K562 (cell line): ENCODE data around the gene INPP1. TPM values are rescaled to one million over a fixed set of nuclear protein-coding genes. Genes with fewer than 3 reads are reported as not detected.

Source experiments
- ATAC-seq: fragments of 200-7000 bp; cut with Tn5 transposase; 3 replicates; pipeline ENCODE4 v1.9.1; 2020; ENCODE audit warnings: moderate library complexity
- BruUV-seq: library from RNA; stranded (reverse); fragments of 400-500 nt; replicated peaks from 2 replicates; lab custom pipeline; 2021; lab: Mats Ljungman, UMichigan
- CTCF ChIA-PET: fragments of 300-600 bp; formaldehyde crosslinking; extraction: SDS; loops from one replicate; lab custom pipeline; 2021; ENCODE audit warnings: low intra/inter-chr PET ratio; lab: Yijun Ruan, JAX
- POLR2A ChIA-PET: fragments of 300-600, 350-650 bp; sonication (Branson Sonifier 250); formaldehyde crosslinking; extraction: SDS; loops from one replicate; lab custom pipeline; 2021; ENCODE audit warnings: antibody characterized with exemption, inconsistent platforms; lab: Yijun Ruan, JAX
- DNase-seq, 4 experiments: peaks; one replicate each; pipeline versions ENCODE4 v3.0.0 to v3.0.0-alpha.2; 2011 to 2018; ENCODE audit warnings: low spot score in 3 of 4, mixed read lengths in 3 of 4; ENCODE audit errors: extremely low read depth in 1 of 4
- FAIRE-seq: peaks from 2 replicates; lab custom pipeline; 2011; peaks lifted over from hg19 to GRCh38; lab: Jason Lieb, UNC
- H2AFZ ChIP-seq: 2 replicates; pipeline ENCODE4 v1.6.0; 2011; ENCODE audit warnings: low read depth, low read length, control low read depth, inconsistent platforms
- H3K27ac ChIP-seq: fragments of 200-600 bp; 3 replicates; pipeline ENCODE4 v1.8.0; 2011; ENCODE audit warnings: low read depth, mild to moderate bottlenecking, control low read depth, inconsistent platforms, low read length, moderate library complexity, mixed read lengths; ENCODE audit errors: extremely low read depth
- H3K27me3 ChIP-seq, 2 experiments: fragments of 300-600 bp in 1 of 2; 2 replicates in 1 of 2; 3 replicates in 1 of 2; pipeline versions ENCODE4 v1.6.0 to v1.8.0; 2011; ENCODE audit warnings: inconsistent platforms in 2 of 2, low read length in 2 of 2, mild to moderate bottlenecking in 1 of 2, mixed read lengths in 1 of 2, moderate library complexity in 1 of 2; ENCODE audit not compliant: control insufficient read depth in 2 of 2, insufficient read depth in 2 of 2
- H3K36me3 ChIP-seq: fragments of 300-600 bp; 3 replicates; pipeline ENCODE4 v1.8.0; 2011; ENCODE audit warnings: mild to moderate bottlenecking, low read length, inconsistent platforms; ENCODE audit not compliant: control insufficient read depth, insufficient read depth
- H3K4me1 ChIP-seq, 2 experiments: fragments of 200-600 bp in 1 of 2; replicated peaks in 1 of 2; 2 replicates in 1 of 2; 3 replicates in 1 of 2; pipeline versions ENCODE4 v1.5.1 to v1.8.0; 2011; ENCODE audit warnings: inconsistent platforms in 2 of 2, low read length in 2 of 2, mild to moderate bottlenecking in 1 of 2, mixed read lengths in 1 of 2, moderate library complexity in 1 of 2; ENCODE audit not compliant: control insufficient read depth in 2 of 2, insufficient read depth in 2 of 2
- H3K4me2 ChIP-seq: 2 replicates; pipeline ENCODE4 v1.6.1; 2011; ENCODE audit warnings: low read length, control low read depth, inconsistent platforms, mixed read lengths; ENCODE audit not compliant: insufficient read depth
- H3K4me3 ChIP-seq: fragments of 200-600 bp; sonication (generic), shearing (Covaris generic); 2 replicates; pipeline ENCODE4 v1.5.1; 2016; ENCODE audit warnings: control low read depth, inconsistent platforms
- H3K79me2 ChIP-seq: fragments of 200-600 bp; 3 replicates; pipeline ENCODE4 v1.8.0; 2011; ENCODE audit warnings: low read length, inconsistent platforms; ENCODE audit not compliant: control insufficient read depth, insufficient read depth
- H3K9ac ChIP-seq, 2 experiments: 2 replicates each; pipeline versions ENCODE4 v1.6.0 to v1.6.1; 2011; ENCODE audit warnings: low read depth in 2 of 2, low read length in 2 of 2, control low read depth in 1 of 2, inconsistent platforms in 1 of 2, mild to moderate bottlenecking in 1 of 2, mixed read lengths in 1 of 2; ENCODE audit not compliant: insufficient read depth in 1 of 2
- H3K9me1 ChIP-seq: one replicate; pipeline ENCODE4 v1.6.0; 2011; ENCODE audit warnings: inconsistent platforms, mild to moderate bottlenecking, low read length, moderate library complexity; ENCODE audit not compliant: control insufficient read depth, insufficient read depth
- H3K9me3 ChIP-seq: replicated peaks from 2 replicates; pipeline ENCODE4 v1.5.1; 2011; ENCODE audit warnings: low read depth, low read length, inconsistent platforms; ENCODE audit not compliant: control insufficient read depth, insufficient read depth
- H4K20me1 ChIP-seq: replicated peaks from 2 replicates; pipeline ENCODE4 v1.6.1; 2011; ENCODE audit warnings: low read length, inconsistent platforms, mixed read lengths; ENCODE audit not compliant: control insufficient read depth, insufficient read depth
- HSF4 ChIP-seq: fragments of 250-450 bp; sonication (Bioruptor Pico); IDR thresholded peaks from 2 replicates; pipeline ENCODE4 v2.1.2; 2022; ENCODE audit warnings: mild to moderate bottlenecking, moderate library complexity, borderline replicate concordance
- MCM5 ChIP-seq: fragments of 450-650 bp; IDR thresholded peaks from 2 replicates; pipeline ENCODE4 v1.6.1; 2016; ENCODE audit warnings: low read depth
- NFE2 ChIP-seq: IDR thresholded peaks from 2 replicates; pipeline ENCODE4 v1.6.1; 2014; ENCODE audit warnings: antibody characterized with exemption, low read depth
- NFIC ChIP-seq: fragments of 450-650 bp; IDR thresholded peaks from 2 replicates; pipeline ENCODE4 v1.6.1; 2017; ENCODE audit warnings: mild to moderate bottlenecking, inconsistent platforms
- ZNF212 ChIP-seq: fragments of 450-650 bp; formaldehyde crosslinking; IDR thresholded peaks from 2 replicates; pipeline ENCODE4 v1.4.0; 2020; ENCODE audit warnings: mild to moderate bottlenecking
- ZNF644 ChIP-seq: fragments of 200-800 bp; sonication (Bioruptor generic); IDR thresholded peaks from 2 replicates; pipeline ENCODE4 v1.6.1; 2016; ENCODE audit warnings: low read depth, missing genetic modification characterization, missing compliant biosample characterization
- WGBS: fragments of 100-300 bp; shearing (Covaris generic); methylation state at CpG from one replicate; pipeline ENCODE4 v1.1.6; 2016; ENCODE audit warnings: low coverage, mixed read lengths; ENCODE audit not compliant: insufficient coverage; ENCODE audit errors: missing lambda C conversion rate; 5-methylcytosine and 5-hydroxymethylcytosine counted together
- in situ Hi-C: fragments of 300-500 bp; cut with MboI; formaldehyde crosslinking; loops from 4 replicates; pipeline ENCODE4 v1.15.0; 2018; ENCODE audit warnings: inconsistent platforms, mixed read lengths
- intact Hi-C: fragments of 100-400 bp; cut with micrococcal nuclease; formaldehyde crosslinking; loops from 2 replicates; pipeline ENCODE4 v1.14.2; 2022
- polyA plus RNA-seq, 8 experiments: library from polyadenylated mRNA; depleted of rRNA in 4 of 8; stranded (reverse) in 5 of 8; unstranded in 3 of 8; fragments of >200 nt; fragmentation: Nextera tagmentation in 2 of 8; fragmentation: Illumina TruSeq in 1 of 8; extraction: Ambion mirVana in 2 of 8; extraction: Trizol in 1 of 8; gene quantifications; 2 replicates each; pipeline versions ENCODE4 v1.2.1 to v1.2.3, GENCODE V29; 2011 to 2014; ENCODE audit warnings: inconsistent platforms in 1 of 8, missing spikeins in 1 of 8
- total RNA-seq, 7 experiments: library from RNA; depleted of rRNA in 6 of 7; stranded (reverse); fragments of >200 nt in 6 of 7; fragmentation: Illumina TruSeq in 2 of 7; extraction: Trizol in 2 of 7; gene quantifications; 2 replicates each; pipeline versions ENCODE4 v1.2.1 to v1.2.3, GENCODE V29; 2011 to 2021; ENCODE audit warnings: low replicate concordance in 1 of 7
- TF ChIP-seq, protein P1 (sequence below): fragments of 450-650 bp; formaldehyde crosslinking; IDR thresholded peaks from 2 replicates; pipeline ENCODE4 v1.4.0; 2020; ENCODE audit warnings: mild to moderate bottlenecking, moderate library complexity
- TF ChIP-seq, protein P2 (sequence below): fragments of 150-350 bp; conservative IDR thresholded peaks from 2 replicates; pipeline ENCODE4 v1.6.1; 2014; ENCODE audit warnings: low read length

The INPP1 gene
- total and polyA plus RNA-seq, 9 of the 15 experiments (the other 6 are each of a cell fraction or from before 2014, with no cell fraction given) = 3.7 to 11.8 (median 6.5) TPM

DNA sequence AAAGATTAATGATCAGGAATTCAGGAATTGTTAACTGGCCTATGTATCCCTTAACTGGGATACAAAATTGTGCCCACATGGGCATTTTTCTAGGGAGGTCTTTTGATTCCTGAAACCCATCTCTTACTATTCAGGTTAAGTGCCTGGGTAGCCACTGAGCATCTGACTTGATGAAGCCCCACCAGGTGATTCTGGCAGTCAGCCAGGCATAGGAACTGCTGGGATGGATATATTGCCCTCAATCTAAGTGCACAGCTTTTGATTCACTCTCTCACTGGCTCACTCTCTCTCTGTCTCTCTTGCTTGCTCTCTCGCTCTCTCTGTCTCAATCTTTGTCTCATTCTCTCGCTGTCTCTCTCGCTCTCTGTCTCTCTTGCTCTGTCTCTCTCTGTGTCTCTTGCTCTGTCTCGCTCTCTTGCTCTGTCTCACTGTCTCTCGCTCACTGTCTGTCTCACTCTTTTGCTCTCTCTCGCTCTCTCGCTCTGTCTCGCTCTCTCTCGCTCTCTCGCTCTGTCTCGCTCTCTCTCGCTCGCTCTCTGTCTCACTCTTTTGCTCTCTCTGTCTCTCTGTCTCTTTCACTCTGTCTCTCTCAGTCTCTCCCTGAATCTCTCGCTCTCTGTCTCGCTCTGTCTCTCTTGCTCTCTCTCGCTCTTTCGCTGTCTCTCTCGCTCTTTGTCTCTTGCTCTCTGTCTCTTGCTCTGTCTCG lies 22.3 kb downstream of the INPP1 start:
- no peak for TF ChIP-seq ZNF644 (tag)
- TF ChIP-seq NFIC = peak; percentile 70
- H3K27me3 ChIP-seq = no peaks in the 10 kb centered on the region
- no peak overlapping the region for H2AFZ ChIP-seq
- no peak overlapping the region for H3K4me3 ChIP-seq
- DNase-seq (no peak), ATAC-seq (no peak), FAIRE-seq (no peak)
- H3K4me1 ChIP-seq = peaks cover 0 to 5% of the 10 kb centered on the region in 2 experiments; a peak in 3 of 5 replicates
- no peak overlapping the region; a peak in 1 of 4 replicates for H3K9ac ChIP-seq
- POLR2A ChIA-PET = interaction anchor here (0.5 kb wide), 2 partner anchors 58 to 94 kb away, joined by 3 read pairs; no protein-coding TSS in a partner anchor
- no peaks in the 10 kb centered on the region for H3K79me2 ChIP-seq
- no peak overlapping the region for H3K27ac ChIP-seq
- CTCF ChIA-PET = no interaction called here
- no peaks in the 10 kb centered on the region for H3K9me3 ChIP-seq
- no TSS peak for BruUV-seq
- H4K20me1 ChIP-seq = no peaks in the 10 kb centered on the region
- no peak overlapping the region for H3K4me2 ChIP-seq
- intact Hi-C loops (no loop called here), in situ Hi-C loops (no loop called here)
- H3K9me1 ChIP-seq = no peaks in the 10 kb centered on the region
- 90% methylated on average over 17 of the region's 19 CpGs for WGBS
- no peaks in the 10 kb centered on the region; the same call in 2 of the 3 replicates for H3K36me3 ChIP-seq

DNA sequence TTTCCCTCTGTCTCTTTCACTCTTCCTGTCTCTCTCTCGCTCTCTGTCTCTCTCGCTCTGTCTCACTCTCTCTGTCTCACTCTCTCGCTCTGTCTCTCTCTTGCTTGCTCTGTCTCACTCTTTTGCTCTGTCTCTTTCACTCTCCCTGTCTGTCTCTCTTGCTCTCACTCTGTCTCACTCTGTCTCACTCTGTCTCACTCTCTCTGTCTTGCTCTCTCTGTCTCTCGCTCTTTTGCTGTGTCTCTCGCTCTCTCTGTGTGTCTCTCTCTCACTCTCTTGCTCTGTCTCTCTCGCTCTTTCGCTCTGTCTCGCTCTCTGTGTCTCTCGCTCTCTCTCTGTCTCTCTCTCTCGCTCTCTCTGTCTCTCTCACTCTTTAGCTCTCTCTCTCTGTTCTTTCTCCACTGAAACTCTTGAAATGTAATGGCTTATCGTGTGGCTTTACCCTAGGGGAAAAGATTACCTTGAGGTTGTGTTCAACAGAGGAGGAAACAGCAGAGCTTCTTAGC lies 22.9 kb downstream of the INPP1 start:
- H3K4me3 ChIP-seq = no peak overlapping the region
- H3K27ac ChIP-seq = no peak overlapping the region
- in situ Hi-C loops (no loop called here), intact Hi-C loops (no loop called here)
- ATAC-seq (no peak), FAIRE-seq (no peak), DNase-seq (no peak)
- no peaks in the 10 kb centered on the region for H3K9me1 ChIP-seq
- no peak overlapping the region; a peak in 1 of 4 replicates for H3K9ac ChIP-seq
- ChIA-PET POLR2A (interaction anchor here (0.5 kb wide), 1 partner anchor 59 kb away, joined by 3 read pairs; no protein-coding TSS in a partner anchor), CTCF (no interaction called here)
- no peaks in the 10 kb centered on the region for H4K20me1 ChIP-seq
- 69% methylated on average over 6 of the region's 11 CpGs for WGBS
- H2AFZ ChIP-seq = no peak overlapping the region
- H3K4me2 ChIP-seq = no peak overlapping the region
- H3K27me3 ChIP-seq = no peaks in the 10 kb centered on the region
- H3K4me1 ChIP-seq = peaks cover 0 to 5% of the 10 kb centered on the region in 2 experiments; a peak in 3 of 5 replicates
- TF ChIP-seq, protein P1, sequence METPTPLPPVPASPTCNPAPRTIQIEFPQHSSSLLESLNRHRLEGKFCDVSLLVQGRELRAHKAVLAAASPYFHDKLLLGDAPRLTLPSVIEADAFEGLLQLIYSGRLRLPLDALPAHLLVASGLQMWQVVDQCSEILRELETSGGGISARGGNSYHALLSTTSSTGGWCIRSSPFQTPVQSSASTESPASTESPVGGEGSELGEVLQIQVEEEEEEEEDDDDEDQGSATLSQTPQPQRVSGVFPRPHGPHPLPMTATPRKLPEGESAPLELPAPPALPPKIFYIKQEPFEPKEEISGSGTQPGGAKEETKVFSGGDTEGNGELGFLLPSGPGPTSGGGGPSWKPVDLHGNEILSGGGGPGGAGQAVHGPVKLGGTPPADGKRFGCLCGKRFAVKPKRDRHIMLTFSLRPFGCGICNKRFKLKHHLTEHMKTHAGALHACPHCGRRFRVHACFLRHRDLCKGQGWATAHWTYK (CRISPR knock-in tag) = no peak
- TF ChIP-seq HSF4 (CRISPR knock-in tag) = no peak
- 0 out of 2 replicates have a peak, but pooled peaks have one; percentile 17 for TF ChIP-seq ZNF212 (CRISPR knock-in tag)
- TF ChIP-seq NFE2 = no peak
- TF ChIP-seq, protein P2, sequence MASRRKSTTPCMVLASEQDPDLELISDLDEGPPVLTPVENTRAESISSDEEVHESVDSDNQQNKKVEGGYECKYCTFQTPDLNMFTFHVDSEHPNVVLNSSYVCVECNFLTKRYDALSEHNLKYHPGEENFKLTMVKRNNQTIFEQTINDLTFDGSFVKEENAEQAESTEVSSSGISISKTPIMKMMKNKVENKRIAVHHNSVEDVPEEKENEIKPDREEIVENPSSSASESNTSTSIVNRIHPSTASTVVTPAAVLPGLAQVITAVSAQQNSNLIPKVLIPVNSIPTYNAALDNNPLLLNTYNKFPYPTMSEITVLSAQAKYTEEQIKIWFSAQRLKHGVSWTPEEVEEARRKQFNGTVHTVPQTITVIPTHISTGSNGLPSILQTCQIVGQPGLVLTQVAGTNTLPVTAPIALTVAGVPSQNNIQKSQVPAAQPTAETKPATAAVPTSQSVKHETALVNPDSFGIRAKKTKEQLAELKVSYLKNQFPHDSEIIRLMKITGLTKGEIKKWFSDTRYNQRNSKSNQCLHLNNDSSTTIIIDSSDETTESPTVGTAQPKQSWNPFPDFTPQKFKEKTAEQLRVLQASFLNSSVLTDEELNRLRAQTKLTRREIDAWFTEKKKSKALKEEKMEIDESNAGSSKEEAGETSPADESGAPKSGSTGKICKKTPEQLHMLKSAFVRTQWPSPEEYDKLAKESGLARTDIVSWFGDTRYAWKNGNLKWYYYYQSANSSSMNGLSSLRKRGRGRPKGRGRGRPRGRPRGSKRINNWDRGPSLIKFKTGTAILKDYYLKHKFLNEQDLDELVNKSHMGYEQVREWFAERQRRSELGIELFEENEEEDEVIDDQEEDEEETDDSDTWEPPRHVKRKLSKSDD = no peak
- no peak for TF ChIP-seq MCM5
- no peaks in the 10 kb centered on the region for H3K9me3 ChIP-seq
- BruUV-seq = no TSS peak
- no peaks in the 10 kb centered on the region for H3K79me2 ChIP-seq
- H3K36me3 ChIP-seq = no peaks in the 10 kb centered on the region; the same call in 2 of the 3 replicates
